ENCODE results near the gene CPA2. TPM values are rescaled to one million over a fixed set of nuclear protein-coding genes. Genes with fewer than 3 reads are reported as not detected.
"Not testable (repeated sequence)": the region's sequence is repeated elsewhere in the genome, so short reads cannot be mapped to it uniquely, and the experiment has no call there.

The CPA2 gene
- 0.52 TPM for total RNA-seq

GRCh38 chr7:130266258-130266960 lies at the start of gene CPA2:
CPA2 (plus strand) TSS chr7:130266863; CDS start chr7:130266882, 19 bp downstream.
- H3K27me3 ChIP-seq (ENCODE audit: control insufficient read depth in 3 of 3, insufficient read depth in 3 of 3, low read length in 3 of 3), result peaks cover 0 to 3% (median 0%) of the 10 kb centered on the region in 3 donors
- no peak within 1 kb of the TSS for H3K4me3 ChIP-seq (ENCODE audit: low read length in 3 of 3)
- no peaks in the 10 kb centered on the region for H3K9me3 ChIP-seq (ENCODE audit: control insufficient read depth in 3 of 3, low read length in 3 of 3)
- H3K27ac ChIP-seq (ENCODE audit: low read depth, low read length), result no peak within 1 kb of the TSS
- H3K9ac ChIP-seq (ENCODE audit: low read depth in 1 of 3, low read length in 3 of 3), result no peak within 1 kb of the TSS
- H3K36me3 ChIP-seq (ENCODE audit: control insufficient read depth in 3 of 3, insufficient read depth in 3 of 3, low read length in 3 of 3), result no peaks in the 10 kb centered on the region
- peaks cover 0 to 4% (median 0%) of the 10 kb centered on the region in 3 donors for H3K4me1 ChIP-seq (ENCODE audit: control insufficient read depth in 3 of 3, insufficient read depth in 3 of 3, low read length in 3 of 3)

- Histone ChIP-seq H3K27me3 (ENCODE audit: control insufficient read depth in 3 of 3, insufficient read depth in 3 of 3, low read length in 3 of 3) (no peaks in the 10 kb centered on the region), H3K9me3 (ENCODE audit: control insufficient read depth in 3 of 3, low read length in 3 of 3) (no peaks in the 10 kb centered on the region), H3K36me3 (ENCODE audit: control insufficient read depth in 3 of 3, insufficient read depth in 3 of 3, low read length in 3 of 3) (no peaks in the 10 kb centered on the region), H3K4me3 (ENCODE audit: low read length in 3 of 3) (no peak overlapping the region), H3K27ac (ENCODE audit: low read depth, low read length) (no peak overlapping the region), H3K4me1 (ENCODE audit: control insufficient read depth in 3 of 3, insufficient read depth in 3 of 3, low read length in 3 of 3) (no peaks in the 10 kb centered on the region), H3K9ac (ENCODE audit: low read depth in 1 of 3, low read length in 3 of 3) (no peak overlapping the region)
These were observed 47.6 kb upstream of the CPA2 start for GRCh38 chr7:130218806-130219620.

GRCh38 chr7:130219871-130220270 lies 46.8 kb upstream of the CPA2 start:
- no peak overlapping the region for H3K27ac ChIP-seq (ENCODE audit: low read depth, low read length)
- no peak overlapping the region for H3K4me3 ChIP-seq (ENCODE audit: low read length in 3 of 3)
- H3K4me1 ChIP-seq (ENCODE audit: control insufficient read depth in 3 of 3, insufficient read depth in 3 of 3, low read length in 3 of 3), result no peaks in the 10 kb centered on the region
- no peaks in the 10 kb centered on the region for H3K36me3 ChIP-seq (ENCODE audit: control insufficient read depth in 3 of 3, insufficient read depth in 3 of 3, low read length in 3 of 3)
- no peaks in the 10 kb centered on the region for H3K9me3 ChIP-seq (ENCODE audit: control insufficient read depth in 3 of 3, low read length in 3 of 3)
- no peaks in the 10 kb centered on the region for H3K27me3 ChIP-seq (ENCODE audit: control insufficient read depth in 3 of 3, insufficient read depth in 3 of 3, low read length in 3 of 3)
- no peak overlapping the region for H3K9ac ChIP-seq (ENCODE audit: low read depth in 1 of 3, low read length in 3 of 3)

- H3K9me3 ChIP-seq (ENCODE audit: control insufficient read depth in 3 of 3, low read length in 3 of 3), result no peaks in the 10 kb centered on the region
- no peak overlapping the region for H3K4me3 ChIP-seq (ENCODE audit: low read length in 3 of 3)
- H3K9ac ChIP-seq (ENCODE audit: low read depth in 1 of 3, low read length in 3 of 3), result no peak overlapping the region
These were observed 44.9 kb upstream of the CPA2 start for GRCh38 chr7:130221746-130222145.

GRCh38 chr7:130223646-130224045 lies 43.0 kb upstream of the CPA2 start:
- no peak overlapping the region for H3K4me3 ChIP-seq (ENCODE audit: low read length in 3 of 3)
- H3K36me3 ChIP-seq (ENCODE audit: control insufficient read depth in 3 of 3, insufficient read depth in 3 of 3, low read length in 3 of 3), result no peaks in the 10 kb centered on the region
- H3K27ac ChIP-seq (ENCODE audit: low read depth, low read length), result no peak overlapping the region
- no peaks in the 10 kb centered on the region for H3K9me3 ChIP-seq (ENCODE audit: control insufficient read depth in 3 of 3, low read length in 3 of 3)
- H3K27me3 ChIP-seq (ENCODE audit: control insufficient read depth in 3 of 3, insufficient read depth in 3 of 3, low read length in 3 of 3), result no peaks in the 10 kb centered on the region
- no peak overlapping the region for H3K9ac ChIP-seq (ENCODE audit: low read depth in 1 of 3, low read length in 3 of 3)
- no peaks in the 10 kb centered on the region for H3K4me1 ChIP-seq (ENCODE audit: control insufficient read depth in 3 of 3, insufficient read depth in 3 of 3, low read length in 3 of 3)

More at GRCh38 chr7:130221746-130222145, 44.9 kb upstream of the CPA2 start:
- Histone ChIP-seq H3K36me3 (ENCODE audit: control insufficient read depth in 3 of 3, insufficient read depth in 3 of 3, low read length in 3 of 3) (no peaks in the 10 kb centered on the region), H3K27ac (ENCODE audit: low read depth, low read length) (no peak overlapping the region), H3K27me3 (ENCODE audit: control insufficient read depth in 3 of 3, insufficient read depth in 3 of 3, low read length in 3 of 3) (no peaks in the 10 kb centered on the region), H3K4me1 (ENCODE audit: control insufficient read depth in 3 of 3, insufficient read depth in 3 of 3, low read length in 3 of 3) (no peaks in the 10 kb centered on the region)

- no peaks in the 10 kb centered on the region for H3K36me3 ChIP-seq (ENCODE audit: control insufficient read depth in 3 of 3, insufficient read depth in 3 of 3, low read length in 3 of 3)
- no peak overlapping the region for H3K27ac ChIP-seq (ENCODE audit: low read depth, low read length)
- H3K4me1 ChIP-seq (ENCODE audit: control insufficient read depth in 3 of 3, insufficient read depth in 3 of 3, low read length in 3 of 3), result no peaks in the 10 kb centered on the region
- H3K27me3 ChIP-seq (ENCODE audit: control insufficient read depth in 3 of 3, insufficient read depth in 3 of 3, low read length in 3 of 3), result no peaks in the 10 kb centered on the region
- H3K4me3 ChIP-seq (ENCODE audit: low read length in 3 of 3), result no peak overlapping the region
- H3K9ac ChIP-seq (ENCODE audit: low read depth in 1 of 3, low read length in 3 of 3), result no peak overlapping the region
- no peaks in the 10 kb centered on the region for H3K9me3 ChIP-seq (ENCODE audit: control insufficient read depth in 3 of 3, low read length in 3 of 3)
These were observed 42.5 kb upstream of the CPA2 start for GRCh38 chr7:130224210-130224609.

GRCh38 chr7:130224923-130225322 lies 41.7 kb upstream of the CPA2 start:
- not testable (repeated sequence) for H3K27ac ChIP-seq (ENCODE audit: low read depth, low read length)

GRCh38 chr7:130226333-130226732 lies 40.3 kb upstream of the CPA2 start:
- H3K4me3 ChIP-seq (ENCODE audit: low read length in 3 of 3), result no peak overlapping the region
- H3K9me3 ChIP-seq (ENCODE audit: control insufficient read depth in 3 of 3, low read length in 3 of 3), result no peaks in the 10 kb centered on the region
- H3K27ac ChIP-seq (ENCODE audit: low read depth, low read length), result no peak overlapping the region
- no peaks in the 10 kb centered on the region for H3K27me3 ChIP-seq (ENCODE audit: control insufficient read depth in 3 of 3, insufficient read depth in 3 of 3, low read length in 3 of 3)
- H3K4me1 ChIP-seq (ENCODE audit: control insufficient read depth in 3 of 3, insufficient read depth in 3 of 3, low read length in 3 of 3), result no peaks in the 10 kb centered on the region
- no peak overlapping the region for H3K9ac ChIP-seq (ENCODE audit: low read depth in 1 of 3, low read length in 3 of 3)
- H3K36me3 ChIP-seq (ENCODE audit: control insufficient read depth in 3 of 3, insufficient read depth in 3 of 3, low read length in 3 of 3), result no peaks in the 10 kb centered on the region

More at GRCh38 chr7:130224923-130225322, 41.7 kb upstream of the CPA2 start:
- H3K4me3 ChIP-seq (ENCODE audit: low read length in 3 of 3); H3K36me3 ChIP-seq (ENCODE audit: control insufficient read depth in 3 of 3, insufficient read depth in 3 of 3, low read length in 3 of 3); H3K27me3 ChIP-seq (ENCODE audit: control insufficient read depth in 3 of 3, insufficient read depth in 3 of 3, low read length in 3 of 3); H3K9ac ChIP-seq (ENCODE audit: low read depth in 1 of 3, low read length in 3 of 3); H3K4me1 ChIP-seq (ENCODE audit: control insufficient read depth in 3 of 3, insufficient read depth in 3 of 3, low read length in 3 of 3); H3K9me3 ChIP-seq (ENCODE audit: control insufficient read depth in 3 of 3, low read length in 3 of 3): not testable (repeated sequence)

- Histone ChIP-seq H3K27ac (ENCODE audit: low read depth, low read length) (no peak overlapping the region), H3K9ac (ENCODE audit: low read depth in 1 of 3, low read length in 3 of 3) (no peak overlapping the region), H3K27me3 (ENCODE audit: control insufficient read depth in 3 of 3, insufficient read depth in 3 of 3, low read length in 3 of 3) (no peaks in the 10 kb centered on the region), H3K36me3 (ENCODE audit: control insufficient read depth in 3 of 3, insufficient read depth in 3 of 3, low read length in 3 of 3) (no peaks in the 10 kb centered on the region), H3K4me3 (ENCODE audit: low read length in 3 of 3) (no peak overlapping the region), H3K9me3 (ENCODE audit: control insufficient read depth in 3 of 3, low read length in 3 of 3) (no peaks in the 10 kb centered on the region), H3K4me1 (ENCODE audit: control insufficient read depth in 3 of 3, insufficient read depth in 3 of 3, low read length in 3 of 3) (no peaks in the 10 kb centered on the region)
These were observed 38.6 kb upstream of the CPA2 start for GRCh38 chr7:130227883-130228575.

All from skeletal muscle tissue (tissue), 4 donors.